GM12878 (cell line): ENCODE results near the gene HSPBP1. TPM values are rescaled to one million over a fixed set of nuclear protein-coding genes. Genes with fewer than 3 reads are reported as not detected.
"Not testable (repeated sequence)": the region's sequence is repeated elsewhere in the genome, so short reads cannot be mapped to it uniquely, and the experiment has no call there.

Source experiments
- ATAC-seq: fragments of 200-7000 bp; cut with Tn5 transposase; 3 replicates; pipeline ENCODE4 v1.9.1; 2020; ENCODE audit warnings: mild to moderate bottlenecking, moderate library complexity
- BruUV-seq: library from RNA; stranded (reverse); fragments of 400-500 nt; replicated peaks from 2 replicates; lab custom pipeline; 2021; lab: Mats Ljungman, UMichigan
- CTCF ChIA-PET: fragments of 300-600 bp; sonication (Branson Sonifier 250); formaldehyde crosslinking; extraction: SDS; loops from one replicate; lab custom pipeline; 2021; ENCODE audit warnings: inconsistent platforms; lab: Yijun Ruan, JAX
- POLR2A ChIA-PET: fragments of 350-600 bp; formaldehyde crosslinking; extraction: SDS; loops from one replicate; lab custom pipeline; 2021; ENCODE audit warnings: inconsistent platforms; lab: Charles Lee
- RAD21 ChIA-PET: fragments of 300-600 bp; sonication (Branson Sonifier 250); formaldehyde crosslinking; loops from one replicate; lab custom pipeline; 2023; ENCODE audit warnings: antibody characterized with exemption; ENCODE audit not compliant: unreplicated experiment; lab: Charles Lee
- SMC1A ChIA-PET: fragments of 300-600 bp; sonication (Branson Sonifier 250); formaldehyde crosslinking; loops from one replicate; lab custom pipeline; 2023; ENCODE audit not compliant: unreplicated experiment, uncharacterized antibody; lab: Charles Lee
- DNase-seq: peaks from one replicate; pipeline ENCODE4 v3.0.0-alpha.2; 2011; ENCODE audit warnings: low read depth, low spot score
- FAIRE-seq: peaks from 3 replicates; lab custom pipeline; 2011; peaks lifted over from hg19 to GRCh38; lab: Jason Lieb, UNC
- H2AFZ ChIP-seq: 2 replicates; pipeline ENCODE4 v1.6.0; 2011; ENCODE audit warnings: low read depth, low read length, control low read depth; ENCODE audit not compliant: control insufficient read depth
- H3K27ac ChIP-seq: 2 replicates; pipeline ENCODE4 v1.5.1; 2011; ENCODE audit warnings: control low read depth; ENCODE audit not compliant: control insufficient read depth, insufficient read depth
- H3K27me3 ChIP-seq, 2 experiments: replicated peaks in 1 of 2; 2 replicates each; pipeline versions ENCODE4 v1.6.0 to v1.6.1; 2011; ENCODE audit warnings: low read length in 1 of 2; ENCODE audit not compliant: control insufficient read depth in 2 of 2, insufficient read depth in 2 of 2
- H3K36me3 ChIP-seq, 2 experiments: 2 replicates each; pipeline ENCODE4 v1.5.1; 2011; ENCODE audit warnings: low read length in 1 of 2; ENCODE audit not compliant: control insufficient read depth in 2 of 2, insufficient read depth in 2 of 2
- H3K4me1 ChIP-seq: 2 replicates; pipeline ENCODE4 v1.6.1; 2011; ENCODE audit warnings: mild to moderate bottlenecking, low read length, moderate library complexity, mixed read lengths; ENCODE audit not compliant: control insufficient read depth, insufficient read depth
- H3K4me2 ChIP-seq: 2 replicates; pipeline ENCODE4 v1.6.0; 2011; ENCODE audit warnings: control low read depth; ENCODE audit not compliant: control insufficient read depth, insufficient read depth
- H3K4me3 ChIP-seq: fragments of 200-600 bp; sonication (generic); 2 replicates; pipeline ENCODE4 v1.5.1; 2016
- H3K79me2 ChIP-seq: 2 replicates; pipeline ENCODE4 v1.6.0; 2011; ENCODE audit warnings: low read length; ENCODE audit not compliant: control insufficient read depth, insufficient read depth
- H3K9ac ChIP-seq: 2 replicates; pipeline ENCODE4 v1.8.0; 2011; ENCODE audit warnings: low read length, control low read depth, mixed read lengths; ENCODE audit not compliant: control insufficient read depth, insufficient read depth
- H3K9me3 ChIP-seq: replicated peaks from 3 replicates; pipeline ENCODE4 v1.5.1; 2011; ENCODE audit warnings: mild to moderate bottlenecking, low read length; ENCODE audit not compliant: control insufficient read depth, insufficient read depth
- H4K20me1 ChIP-seq: 2 replicates; pipeline ENCODE4 v1.6.0; 2011; ENCODE audit not compliant: control insufficient read depth, insufficient read depth
- ZNF217 ChIP-seq: fragments of 450-650 bp; IDR thresholded peaks from 2 replicates; pipeline ENCODE4 v1.6.1; 2017; ENCODE audit warnings: antibody characterized with exemption, mild to moderate bottlenecking
- WGBS: methylation state at CpG from one replicate; pipeline ENCODE4 v1.1.6; 2016; ENCODE audit warnings: low lambda C conversion rate; ENCODE audit not compliant: insufficient replicate concordance, insufficient coverage; ENCODE audit errors: missing lambda C conversion rate; 5-methylcytosine and 5-hydroxymethylcytosine counted together
- in situ Hi-C: fragments of 300-500 bp; cut with MboI; formaldehyde crosslinking; loops from 9 replicates; pipeline ENCODE4 v1.14.3; 2018; ENCODE audit warnings: mixed read lengths
- intact Hi-C: fragments of 100-400 bp; cut with micrococcal nuclease; formaldehyde crosslinking; loops from one replicate; pipeline ENCODE4 v1.14.2; 2022; ENCODE audit not compliant: unreplicated experiment
- polyA plus RNA-seq, 11 experiments: library from polyadenylated mRNA; depleted of rRNA in 4 of 11; unstranded in 6 of 11; stranded (reverse) in 5 of 11; fragments of >200 nt; fragmentation: Nextera tagmentation in 4 of 11; fragmentation: Illumina TruSeq in 1 of 11; extraction: Ambion mirVana in 4 of 11; extraction: Trizol in 1 of 11; gene quantifications; 1 replicate in 1 of 11; 2 replicates in 10 of 11; pipeline versions ENCODE4 v1.2.1 to v1.2.3, GENCODE V29; 2011 to 2016; ENCODE audit warnings: inconsistent platforms in 2 of 11, missing spikeins in 2 of 11, low read depth in 1 of 11
- total RNA-seq, 4 experiments: library from RNA; depleted of rRNA in 3 of 4; stranded (reverse); fragments of >200 nt in 3 of 4; fragmentation: Illumina TruSeq in 1 of 4; extraction: Trizol in 1 of 4; gene quantifications; 2 replicates each; pipeline versions ENCODE4 v1.2.1 to v1.2.3, GENCODE V29; 2013 to 2021
- TF ChIP-seq, protein P1 (sequence below): IDR thresholded peaks from 2 replicates; pipeline ENCODE4 v1.6.1; 2012; ENCODE audit warnings: low read depth, low read length, improper control_type of control experiment

The HSPBP1 gene
- total and polyA plus RNA-seq, 10 of the 15 experiments (the other 5 are each of a cell fraction or from before 2014, with no cell fraction given), result 0.18 to 83.3 (median 23.0) TPM

DNA sequence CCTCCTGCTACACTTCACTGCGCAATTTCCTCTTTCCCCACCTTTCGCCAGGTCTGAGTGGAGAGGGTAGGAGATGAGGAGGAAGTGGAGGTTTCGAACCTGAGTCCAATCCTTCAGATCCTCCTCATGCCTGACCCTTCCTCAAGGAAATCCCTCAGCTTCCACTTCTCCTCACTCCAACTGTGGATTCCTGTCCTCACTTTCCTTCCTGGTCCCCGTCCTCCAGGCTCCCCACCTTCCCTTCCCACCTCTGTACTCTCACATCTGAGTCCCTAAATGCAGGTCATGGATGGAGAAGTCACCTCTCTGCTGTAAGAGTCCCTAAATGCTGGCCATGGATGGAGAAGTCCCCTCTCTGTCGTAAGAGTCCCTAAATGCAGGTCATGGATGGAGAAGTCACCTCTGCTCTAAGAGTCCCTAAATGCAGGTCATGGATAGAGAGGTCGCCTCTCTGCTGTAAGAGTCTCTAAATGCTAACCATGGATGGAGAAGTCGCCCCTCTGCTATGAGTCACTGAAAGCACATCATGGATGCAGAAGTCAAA lies 54.4 kb downstream of the HSPBP1 start (continued):
- TF ChIP-seq, protein P1, sequence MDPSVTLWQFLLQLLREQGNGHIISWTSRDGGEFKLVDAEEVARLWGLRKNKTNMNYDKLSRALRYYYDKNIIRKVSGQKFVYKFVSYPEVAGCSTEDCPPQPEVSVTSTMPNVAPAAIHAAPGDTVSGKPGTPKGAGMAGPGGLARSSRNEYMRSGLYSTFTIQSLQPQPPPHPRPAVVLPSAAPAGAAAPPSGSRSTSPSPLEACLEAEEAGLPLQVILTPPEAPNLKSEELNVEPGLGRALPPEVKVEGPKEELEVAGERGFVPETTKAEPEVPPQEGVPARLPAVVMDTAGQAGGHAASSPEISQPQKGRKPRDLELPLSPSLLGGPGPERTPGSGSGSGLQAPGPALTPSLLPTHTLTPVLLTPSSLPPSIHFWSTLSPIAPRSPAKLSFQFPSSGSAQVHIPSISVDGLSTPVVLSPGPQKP, result no peak
- no peak for TF ChIP-seq ZNF217

DNA sequence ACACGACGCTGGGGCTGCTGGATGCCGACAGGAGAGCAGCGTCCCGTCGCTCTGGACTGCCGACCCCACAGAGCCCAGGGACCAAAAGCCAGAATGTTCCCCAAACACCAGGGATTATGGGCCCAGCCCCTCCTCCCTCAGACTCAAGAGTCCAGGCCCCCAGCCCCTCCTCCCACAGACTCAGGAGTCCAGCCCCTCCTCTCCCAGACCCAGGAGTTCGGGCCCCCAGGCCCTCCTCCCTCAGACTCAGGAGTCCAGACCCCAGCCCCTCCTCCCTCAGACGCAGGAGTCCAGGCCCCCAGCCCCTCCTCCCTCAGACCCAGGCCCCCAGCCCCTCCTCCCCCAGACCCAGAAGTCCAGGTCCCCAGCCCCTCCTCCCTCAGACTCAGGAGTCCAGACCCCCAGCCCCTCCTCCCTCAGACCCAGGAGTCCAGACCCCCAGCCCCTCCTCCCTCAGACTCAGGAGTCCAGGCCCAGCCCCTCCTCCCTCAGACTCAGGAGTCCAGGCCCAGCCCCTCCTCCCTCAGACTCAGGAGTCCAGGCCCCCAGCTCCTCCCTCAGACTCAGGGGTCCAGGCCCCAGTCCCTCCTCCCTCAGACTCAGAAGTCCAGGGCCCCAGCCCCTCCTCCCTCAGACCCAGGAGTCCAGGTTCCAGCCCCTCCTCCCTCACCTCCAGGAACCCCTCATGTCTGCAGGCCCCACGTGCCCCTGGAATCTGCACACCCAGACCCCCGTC lies 55.1 kb downstream of the HSPBP1 start:
- H3K9ac ChIP-seq, H3K27me3 ChIP-seq, H3K4me2 ChIP-seq, RAD21 ChIA-PET, intact Hi-C loops, CTCF ChIA-PET, H2AFZ ChIP-seq, H3K4me3 ChIP-seq, BruUV-seq, SMC1A ChIA-PET, DNase-seq, ATAC-seq, H4K20me1 ChIP-seq, H3K27ac ChIP-seq, H3K4me1 ChIP-seq, H3K79me2 ChIP-seq, POLR2A ChIA-PET, in situ Hi-C loops, FAIRE-seq, H3K9me3 ChIP-seq: not testable (repeated sequence)
- WGBS, result 85% methylated on average over 9 of the region's 11 CpGs
- H3K36me3 ChIP-seq, result peaks cover 0 to 19% of the 10 kb centered on the region in 2 experiments; a peak in 3 of 4 replicates
